SK-N-SH (cell line): ENCODE measurements around the gene TSHR. TPM values are rescaled to one million over a fixed set of nuclear protein-coding genes. Genes with fewer than 3 reads are reported as not detected.

Experiments
- CTCF ChIA-PET: fragments of 300-600, 350-600 bp; formaldehyde crosslinking; extraction: SDS; loops from one replicate; lab custom pipeline; 2021; lab: Yijun Ruan, JAX
- POLR2A ChIA-PET: fragments of 350-600 bp; sonication (Branson Sonifier 250); formaldehyde crosslinking; extraction: SDS; loops from one replicate; lab custom pipeline; 2020; ENCODE audit warnings: antibody characterized with exemption, inconsistent platforms; lab: Yijun Ruan, JAX
- DNase-seq: peaks from one replicate; pipeline ENCODE4 v3.0.0; 2012
- H2AFZ ChIP-seq: fragments of 200-600 bp; sonication (generic); 2 replicates; pipeline ENCODE4 v1.8.1; 2016; ENCODE audit warnings: antibody characterized with exemption, mild to moderate bottlenecking, low read depth
- H3F3A ChIP-seq: fragments of 200-600 bp; sonication (generic); replicated peaks from 2 replicates; pipeline ENCODE3; 2016; ENCODE audit warnings: antibody characterized with exemption, mild to moderate bottlenecking; ENCODE audit not compliant: insufficient read depth
- H3K27ac ChIP-seq, 2 experiments: fragments of 200-500 bp in 1 of 2; fragments of 200-600 bp in 1 of 2; sonication (Bioruptor generic) in 1 of 2; sonication (generic), shearing (Covaris generic) in 1 of 2; 2 replicates each; pipeline versions ENCODE4 v1.5.1 to v1.6.1; 2014 to 2016; ENCODE audit warnings: low read depth in 2 of 2, inconsistent platforms in 1 of 2, low read length in 1 of 2, mild to moderate bottlenecking in 1 of 2, mixed read lengths in 1 of 2
- H3K27me3 ChIP-seq: fragments of 200-600 bp; sonication (generic), shearing (Covaris generic); 2 replicates; pipeline ENCODE4 v1.6.1; 2016; ENCODE audit warnings: mixed run types; ENCODE audit not compliant: insufficient read depth
- H3K36me3 ChIP-seq, 2 experiments: fragments of 200-500 bp in 1 of 2; fragments of 200-600 bp in 1 of 2; sonication (Bioruptor generic) in 1 of 2; sonication (generic) in 1 of 2; replicated peaks in 1 of 2; 2 replicates each; pipeline versions ENCODE3 to v1.5.1; 2014 to 2016; ENCODE audit warnings: low read length in 1 of 2, mild to moderate bottlenecking in 1 of 2; ENCODE audit not compliant: insufficient read depth in 2 of 2, control insufficient read depth in 1 of 2
- H3K4me1 ChIP-seq, 2 experiments: fragments of 200-500 bp in 1 of 2; fragments of 200-600 bp in 1 of 2; sonication (Bioruptor generic) in 1 of 2; sonication (generic), shearing (Covaris generic) in 1 of 2; 2 replicates each; pipeline versions ENCODE4 v1.5.1 to v1.6.1; 2014 to 2016; ENCODE audit warnings: low read depth in 1 of 2, low read length in 1 of 2, mixed run types in 1 of 2; ENCODE audit not compliant: insufficient read depth in 2 of 2, control insufficient read depth in 1 of 2
- H3K4me2 ChIP-seq: fragments of 200-600 bp; sonication (generic), shearing (Covaris generic); 2 replicates; pipeline ENCODE4 v1.6.1; 2017; ENCODE audit warnings: mixed run types
- H3K4me3 ChIP-seq, 2 experiments: fragments of 200-500 bp in 1 of 2; fragments of 200-600 bp in 1 of 2; sonication (Bioruptor generic) in 1 of 2; sonication (generic), shearing (Covaris generic) in 1 of 2; 2 replicates each; pipeline versions ENCODE4 v1.5.1 to v1.8.1; 2014 to 2016; ENCODE audit warnings: low read depth in 2 of 2, inconsistent platforms in 1 of 2, low read length in 1 of 2, mild to moderate bottlenecking in 1 of 2, mixed read lengths in 1 of 2, moderate library complexity in 1 of 2
- H3K79me2 ChIP-seq: fragments of 200-600 bp; sonication (generic); 2 replicates; pipeline ENCODE4 v1.8.1; 2017; ENCODE audit warnings: mild to moderate bottlenecking; ENCODE audit not compliant: insufficient read depth
- H3K9ac ChIP-seq: fragments of 200-600 bp; sonication (generic); 2 replicates; pipeline ENCODE4 v1.6.1; 2017; ENCODE audit warnings: mixed run types
- H3K9me2 ChIP-seq: fragments of 200-600 bp; sonication (generic); 2 replicates; pipeline ENCODE4 v1.6.1; 2017; ENCODE audit warnings: mixed run types
- H3K9me3 ChIP-seq: fragments of 200-600 bp; sonication (generic); 2 replicates; pipeline ENCODE4 v1.6.1; 2017; ENCODE audit warnings: mixed run types, mild to moderate bottlenecking, moderate library complexity
- H4K20me1 ChIP-seq: fragments of 200-600 bp; sonication (generic); 2 replicates; pipeline ENCODE4 v1.6.1; 2017; ENCODE audit warnings: mild to moderate bottlenecking, mixed run types; ENCODE audit not compliant: insufficient read depth
- CTCF ChIP-seq: fragments of 200-600 bp; sonication (generic); IDR thresholded peaks from 2 replicates; pipeline ENCODE4 v1.6.1; 2017; ENCODE audit warnings: antibody characterized with exemption, mild to moderate bottlenecking, moderate library complexity
- EP300 ChIP-seq, 2 experiments: IDR thresholded peaks; 2 replicates each; pipeline versions ENCODE4 v1.4.0 to v1.6.1; 2012; ENCODE audit warnings: borderline replicate concordance in 1 of 2, low read depth in 1 of 2, low read length in 1 of 2
- FOSL2 ChIP-seq: IDR thresholded peaks from 2 replicates; pipeline ENCODE4 v1.4.0; 2012; ENCODE audit warnings: low read depth, mild to moderate bottlenecking, moderate library complexity, borderline replicate concordance
- FOXJ3 ChIP-seq: sonication (generic); formaldehyde crosslinking; IDR thresholded peaks from 2 replicates; pipeline ENCODE4 v1.5.1; 2020; ENCODE audit warnings: mild to moderate bottlenecking, missing genetic modification reagents
- FOXM1 ChIP-seq: IDR thresholded peaks from 2 replicates; pipeline ENCODE4 v1.4.0; 2012; ENCODE audit warnings: low read depth, mild to moderate bottlenecking
- GATA2 ChIP-seq: sonication (generic); formaldehyde crosslinking; IDR thresholded peaks from 2 replicates; pipeline ENCODE4 v1.5.0; 2020; ENCODE audit warnings: mild to moderate bottlenecking, missing genetic modification reagents
- NRF1 ChIP-seq: IDR thresholded peaks from 2 replicates; pipeline ENCODE4 v1.6.1; 2012; ENCODE audit warnings: low read depth, mild to moderate bottlenecking, low read length
- PBX3 ChIP-seq: IDR thresholded peaks from 2 replicates; pipeline ENCODE4; 2012
- POLR2AphosphoS5 ChIP-seq: IDR thresholded peaks from 2 replicates; pipeline ENCODE4 v1.6.1; 2012; ENCODE audit warnings: low read depth, low read length
- RFX5 ChIP-seq: IDR thresholded peaks from 2 replicates; pipeline ENCODE4 v1.6.1; 2012; ENCODE audit warnings: mild to moderate bottlenecking, improper control_type of control experiment, low read length
- SIN3A ChIP-seq: IDR thresholded peaks from 2 replicates; pipeline ENCODE4 v1.6.1; 2012; ENCODE audit warnings: low read depth, mild to moderate bottlenecking, low read length, moderate library complexity, borderline replicate concordance
- TCF12 ChIP-seq: IDR thresholded peaks from 2 replicates; pipeline ENCODE4 v1.4.0; 2012
- YY1 ChIP-seq: IDR thresholded peaks from 2 replicates; pipeline ENCODE4 v1.4.0; 2012; ENCODE audit warnings: low read depth, mild to moderate bottlenecking
- WGBS: methylation state at CpG from one replicate; pipeline ENCODE4 v1.1.6; 2017; ENCODE audit warnings: low lambda C conversion rate; 5-methylcytosine and 5-hydroxymethylcytosine counted together
- polyA plus RNA-seq, 3 experiments: library from polyadenylated mRNA; depleted of rRNA; stranded (reverse); fragments of >200 nt; gene quantifications; 2 replicates each; pipeline ENCODE4 v1.2.3, GENCODE V29; 2012
- TF ChIP-seq, protein P1 (sequence below): fragments of 150-350 bp; IDR thresholded peaks from 2 replicates; pipeline ENCODE4 v1.6.1; 2016; ENCODE audit warnings: mild to moderate bottlenecking, low read depth, low read length
- TF ChIP-seq, protein P2 (sequence below): IDR thresholded peaks from 2 replicates; pipeline ENCODE4 v1.4.0; 2012; ENCODE audit warnings: low read depth
- TF ChIP-seq, protein P3 (sequence below): IDR thresholded peaks from 2 replicates; pipeline ENCODE4 v1.4.0; 2012; ENCODE audit warnings: low read depth, borderline replicate concordance
- TF ChIP-seq, protein P4 (sequence below): fragments of 150-350 bp; IDR thresholded peaks from 2 replicates; pipeline ENCODE4 v1.6.1; 2017; ENCODE audit warnings: antibody characterized with exemption, low read length, low read depth, borderline replicate concordance
- TF ChIP-seq, protein P5 (sequence below): IDR thresholded peaks from 2 replicates; pipeline ENCODE4 v1.6.1; 2012; ENCODE audit warnings: mild to moderate bottlenecking, low read depth, low read length, moderate library complexity

TSHR gene
- polyA plus RNA-seq, 1 of the 3 experiments (the other 2 are of a cell fraction), result not detected

GRCh38 chr14:81031488-81031887 lies 76.1 kb downstream of the TSHR start (continued):
- TF ChIP-seq, protein P1, sequence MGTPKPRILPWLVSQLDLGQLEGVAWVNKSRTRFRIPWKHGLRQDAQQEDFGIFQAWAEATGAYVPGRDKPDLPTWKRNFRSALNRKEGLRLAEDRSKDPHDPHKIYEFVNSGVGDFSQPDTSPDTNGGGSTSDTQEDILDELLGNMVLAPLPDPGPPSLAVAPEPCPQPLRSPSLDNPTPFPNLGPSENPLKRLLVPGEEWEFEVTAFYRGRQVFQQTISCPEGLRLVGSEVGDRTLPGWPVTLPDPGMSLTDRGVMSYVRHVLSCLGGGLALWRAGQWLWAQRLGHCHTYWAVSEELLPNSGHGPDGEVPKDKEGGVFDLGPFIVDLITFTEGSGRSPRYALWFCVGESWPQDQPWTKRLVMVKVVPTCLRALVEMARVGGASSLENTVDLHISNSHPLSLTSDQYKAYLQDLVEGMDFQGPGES, result no peak

DNA sequence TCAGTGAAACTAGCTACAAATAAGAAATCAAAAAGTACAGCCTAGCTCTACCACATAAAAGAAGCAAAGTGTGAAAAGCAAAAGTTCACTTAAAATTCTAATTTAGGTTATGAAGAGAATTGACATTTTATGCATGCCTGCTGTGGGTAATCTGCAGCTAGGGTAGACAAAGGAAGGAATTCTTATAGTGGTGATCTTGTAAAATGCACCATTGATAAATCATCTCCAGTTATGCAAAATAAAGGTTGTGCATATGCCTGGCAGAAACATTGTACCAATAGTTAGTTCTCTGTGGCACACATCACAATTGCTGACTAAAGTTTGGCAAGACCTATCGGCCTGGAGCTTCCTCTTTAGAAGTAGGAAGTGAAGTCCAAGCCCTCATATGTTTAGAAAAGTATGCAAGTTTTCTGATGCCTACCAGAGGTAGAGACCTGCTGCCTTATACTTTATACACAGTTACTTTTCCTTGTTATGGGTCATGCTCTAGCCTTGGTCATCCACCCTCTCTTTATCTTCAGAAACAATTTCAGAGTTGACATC lies 78.3 kb downstream of the TSHR start:
- H3K9me2 ChIP-seq, result no peaks in the 10 kb centered on the region
- no peaks in the 10 kb centered on the region for H3K27me3 ChIP-seq
- no peak overlapping the region for H3K4me3 ChIP-seq
- DNase-seq, result no peak
- H3F3A ChIP-seq, result no peaks in the 10 kb centered on the region
- no peaks in the 10 kb centered on the region for H3K4me1 ChIP-seq
- H3K4me2 ChIP-seq, result no peak overlapping the region
- no peaks in the 10 kb centered on the region for H3K79me2 ChIP-seq
- no peaks in the 10 kb centered on the region for H3K36me3 ChIP-seq
- POLR2A ChIA-PET, result no interaction called here
- no peak overlapping the region for H3K9ac ChIP-seq
- H3K9me3 ChIP-seq, result no peaks in the 10 kb centered on the region
- WGBS, result 8% methylated on average over 1 of the region's 1 CpG
- H3K27ac ChIP-seq, result no peak overlapping the region
- TF ChIP-seq RFX5 (no peak), NRF1 (no peak), POLR2AphosphoS5 (no peak), TCF12 (no peak), SIN3A (no peak), GATA2 (CRISPR knock-in tag) (no peak), PBX3 (no peak), FOXJ3 (no peak), FOSL2 (no peak), YY1 (no peak), CTCF (no peak), EP300 (IDR thresholded peaks at IDR 0.05; ENCODE audit: borderline replicate concordance in 1 of 2, low read depth in 1 of 2, low read length in 1 of 2) (no peak), FOXM1 (no peak)
- TF ChIP-seq, protein P2, sequence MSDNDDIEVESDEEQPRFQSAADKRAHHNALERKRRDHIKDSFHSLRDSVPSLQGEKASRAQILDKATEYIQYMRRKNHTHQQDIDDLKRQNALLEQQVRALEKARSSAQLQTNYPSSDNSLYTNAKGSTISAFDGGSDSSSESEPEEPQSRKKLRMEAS, result no peak
- TF ChIP-seq, protein P1, result no peak
- TF ChIP-seq, protein P3, sequence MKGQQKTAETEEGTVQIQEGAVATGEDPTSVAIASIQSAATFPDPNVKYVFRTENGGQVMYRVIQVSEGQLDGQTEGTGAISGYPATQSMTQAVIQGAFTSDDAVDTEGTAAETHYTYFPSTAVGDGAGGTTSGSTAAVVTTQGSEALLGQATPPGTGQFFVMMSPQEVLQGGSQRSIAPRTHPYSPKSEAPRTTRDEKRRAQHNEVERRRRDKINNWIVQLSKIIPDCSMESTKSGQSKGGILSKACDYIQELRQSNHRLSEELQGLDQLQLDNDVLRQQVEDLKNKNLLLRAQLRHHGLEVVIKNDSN, result no peak
- TF ChIP-seq, protein P4, sequence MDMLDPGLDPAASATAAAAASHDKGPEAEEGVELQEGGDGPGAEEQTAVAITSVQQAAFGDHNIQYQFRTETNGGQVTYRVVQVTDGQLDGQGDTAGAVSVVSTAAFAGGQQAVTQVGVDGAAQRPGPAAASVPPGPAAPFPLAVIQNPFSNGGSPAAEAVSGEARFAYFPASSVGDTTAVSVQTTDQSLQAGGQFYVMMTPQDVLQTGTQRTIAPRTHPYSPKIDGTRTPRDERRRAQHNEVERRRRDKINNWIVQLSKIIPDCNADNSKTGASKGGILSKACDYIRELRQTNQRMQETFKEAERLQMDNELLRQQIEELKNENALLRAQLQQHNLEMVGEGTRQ, result no peak
- TF ChIP-seq, protein P5, sequence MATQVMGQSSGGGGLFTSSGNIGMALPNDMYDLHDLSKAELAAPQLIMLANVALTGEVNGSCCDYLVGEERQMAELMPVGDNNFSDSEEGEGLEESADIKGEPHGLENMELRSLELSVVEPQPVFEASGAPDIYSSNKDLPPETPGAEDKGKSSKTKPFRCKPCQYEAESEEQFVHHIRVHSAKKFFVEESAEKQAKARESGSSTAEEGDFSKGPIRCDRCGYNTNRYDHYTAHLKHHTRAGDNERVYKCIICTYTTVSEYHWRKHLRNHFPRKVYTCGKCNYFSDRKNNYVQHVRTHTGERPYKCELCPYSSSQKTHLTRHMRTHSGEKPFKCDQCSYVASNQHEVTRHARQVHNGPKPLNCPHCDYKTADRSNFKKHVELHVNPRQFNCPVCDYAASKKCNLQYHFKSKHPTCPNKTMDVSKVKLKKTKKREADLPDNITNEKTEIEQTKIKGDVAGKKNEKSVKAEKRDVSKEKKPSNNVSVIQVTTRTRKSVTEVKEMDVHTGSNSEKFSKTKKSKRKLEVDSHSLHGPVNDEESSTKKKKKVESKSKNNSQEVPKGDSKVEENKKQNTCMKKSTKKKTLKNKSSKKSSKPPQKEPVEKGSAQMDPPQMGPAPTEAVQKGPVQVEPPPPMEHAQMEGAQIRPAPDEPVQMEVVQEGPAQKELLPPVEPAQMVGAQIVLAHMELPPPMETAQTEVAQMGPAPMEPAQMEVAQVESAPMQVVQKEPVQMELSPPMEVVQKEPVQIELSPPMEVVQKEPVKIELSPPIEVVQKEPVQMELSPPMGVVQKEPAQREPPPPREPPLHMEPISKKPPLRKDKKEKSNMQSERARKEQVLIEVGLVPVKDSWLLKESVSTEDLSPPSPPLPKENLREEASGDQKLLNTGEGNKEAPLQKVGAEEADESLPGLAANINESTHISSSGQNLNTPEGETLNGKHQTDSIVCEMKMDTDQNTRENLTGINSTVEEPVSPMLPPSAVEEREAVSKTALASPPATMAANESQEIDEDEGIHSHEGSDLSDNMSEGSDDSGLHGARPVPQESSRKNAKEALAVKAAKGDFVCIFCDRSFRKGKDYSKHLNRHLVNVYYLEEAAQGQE, result no peak
- no peak overlapping the region for H2AFZ ChIP-seq
- H4K20me1 ChIP-seq, result no peaks in the 10 kb centered on the region
- CTCF ChIA-PET, result no interaction called here
